SIG-M5 (cell line): ENCODE results near the gene WBP1L.
"Not testable (repeated sequence)": the region's sequence is repeated elsewhere in the genome, so short reads cannot be mapped to it uniquely, and the experiment has no call there.

Experiments used
- DNase-seq: peaks from one replicate; lab custom pipeline; 2025; lab: John Stamatoyannopoulos, UW

The WBP1L gene

GRCh38 chr10:102758933-102759262 is 15.2 kb downstream of the WBP1L start:
- not testable (repeated sequence) for DNase-seq

GRCh38 chr10:102759497-102760210 is 15.9 kb downstream of the WBP1L start:
- no peak for DNase-seq

- DNase-seq: no peak
Measured at GRCh38 chr10:102761981-102762380, 18.2 kb downstream of the WBP1L start.

DNA sequence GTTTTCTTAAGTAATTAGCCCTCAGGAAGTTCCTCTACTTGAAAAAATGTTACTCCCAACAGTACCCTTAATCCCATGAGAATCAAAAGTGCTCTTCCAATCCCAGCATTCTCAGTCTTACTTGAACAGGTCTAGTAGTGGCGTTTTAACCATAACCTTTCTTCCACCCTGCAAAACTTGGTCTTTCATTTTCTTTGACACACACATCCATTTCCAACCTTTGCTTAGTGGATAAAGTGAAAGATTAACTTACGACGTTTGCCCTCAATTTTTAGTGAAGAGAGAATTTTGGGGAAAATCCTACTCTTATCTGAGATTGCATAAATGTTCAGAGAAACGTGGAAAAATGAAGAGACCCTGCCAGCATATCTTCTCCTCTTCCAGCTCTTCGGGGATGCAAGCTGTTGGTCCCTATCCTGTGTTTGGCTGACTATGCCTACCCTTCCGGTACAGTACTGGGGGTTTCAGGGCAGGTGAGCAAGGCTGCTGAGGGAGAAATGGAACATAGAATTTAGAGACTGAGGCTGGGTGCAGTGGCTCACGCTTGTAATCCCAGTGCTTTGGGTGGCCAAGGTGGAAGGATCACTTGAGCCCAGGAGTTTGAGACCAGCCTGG is 18.8 kb downstream of the WBP1L start:
- no peak for DNase-seq

DNA sequence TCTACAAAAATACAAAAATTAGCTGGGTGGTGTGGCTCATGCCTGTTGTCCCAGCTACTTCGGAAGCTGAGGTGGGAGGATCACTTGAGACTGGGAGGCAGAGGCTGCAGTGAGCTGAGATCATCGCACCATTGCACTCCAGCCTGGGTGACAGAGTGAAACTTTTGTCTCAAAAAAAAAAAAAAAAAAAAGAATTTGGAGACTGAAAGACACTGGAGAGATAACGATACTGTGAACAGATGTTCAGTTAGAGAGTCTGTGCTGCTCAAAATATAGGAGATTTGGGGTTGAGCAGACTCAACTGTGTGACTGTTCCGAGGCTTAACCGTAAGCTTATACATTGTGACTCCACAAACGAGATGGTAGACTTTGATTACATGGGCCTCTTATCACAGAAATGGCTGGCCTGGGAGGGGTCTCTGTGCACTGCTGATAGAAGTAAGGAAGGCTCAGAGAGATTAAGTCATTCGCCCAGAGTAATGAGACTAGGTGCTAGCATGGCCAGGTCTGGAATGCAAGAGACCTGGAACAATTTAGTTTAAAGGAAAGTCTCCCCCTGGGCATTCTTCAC is 19.4 kb downstream of the WBP1L start:
- DNase-seq: no peak

DNA sequence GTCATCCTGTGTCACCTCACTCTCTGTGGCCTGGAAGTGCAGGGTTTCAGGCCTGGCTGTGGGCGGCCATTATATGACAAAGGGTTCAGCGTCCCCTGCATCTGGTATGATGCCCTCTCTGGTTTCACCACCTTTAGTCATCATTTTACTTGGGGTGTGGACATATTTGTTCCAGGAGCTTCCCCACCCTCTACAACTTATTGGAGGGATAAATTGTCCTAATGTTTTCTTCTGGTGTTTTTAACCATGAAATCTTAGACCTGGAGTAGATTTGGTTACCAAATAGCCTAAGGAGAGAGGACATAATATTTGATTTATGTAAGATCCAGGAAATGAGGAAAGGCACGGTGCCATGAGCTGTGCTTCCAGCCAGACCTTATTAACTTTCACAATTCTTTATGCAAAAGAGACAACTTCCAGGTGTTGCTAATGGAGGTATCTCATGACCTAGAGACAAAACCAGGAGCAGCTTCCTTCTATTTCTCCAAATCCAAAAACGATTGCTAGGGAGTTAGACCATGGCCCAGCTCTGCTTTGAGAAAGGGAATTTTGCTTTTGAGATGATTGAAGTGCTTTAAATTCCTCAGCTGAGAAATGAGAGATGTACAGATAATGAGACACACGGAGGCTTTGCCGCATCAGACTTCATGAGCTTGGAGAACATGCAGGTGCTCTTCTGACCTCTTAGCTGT is 20.9 kb downstream of the WBP1L start:
- DNase-seq: no peak

DNA sequence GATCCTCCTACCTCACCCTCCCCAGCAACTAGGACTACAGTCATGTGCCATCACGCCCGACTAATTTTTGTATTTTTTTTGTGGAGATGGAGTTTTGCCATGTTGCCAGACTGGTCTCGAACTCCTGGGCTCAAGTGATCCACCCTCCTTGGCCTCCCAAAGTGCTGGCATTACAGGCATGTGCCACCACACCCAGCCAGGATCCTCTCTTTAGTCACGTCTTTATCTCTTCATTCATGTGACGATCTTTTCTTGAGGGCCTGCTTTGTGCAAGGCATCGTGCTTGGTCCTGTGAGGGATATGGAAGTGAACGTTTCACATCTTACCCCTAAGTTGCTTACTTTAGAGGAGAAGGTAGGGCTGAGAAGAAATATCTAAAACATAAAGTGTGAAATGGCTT is 21.6 kb downstream of the WBP1L start:
- no peak for DNase-seq

GRCh38 chr10:102767428-102768160 is 23.8 kb downstream of the WBP1L start:
- no peak for DNase-seq

- DNase-seq: no peak
Measured at GRCh38 chr10:102769375-102770107, 25.8 kb downstream of the WBP1L start.

GRCh38 chr10:102770108-102770482 is 26.3 kb downstream of the WBP1L start:
- no peak for DNase-seq

DNA sequence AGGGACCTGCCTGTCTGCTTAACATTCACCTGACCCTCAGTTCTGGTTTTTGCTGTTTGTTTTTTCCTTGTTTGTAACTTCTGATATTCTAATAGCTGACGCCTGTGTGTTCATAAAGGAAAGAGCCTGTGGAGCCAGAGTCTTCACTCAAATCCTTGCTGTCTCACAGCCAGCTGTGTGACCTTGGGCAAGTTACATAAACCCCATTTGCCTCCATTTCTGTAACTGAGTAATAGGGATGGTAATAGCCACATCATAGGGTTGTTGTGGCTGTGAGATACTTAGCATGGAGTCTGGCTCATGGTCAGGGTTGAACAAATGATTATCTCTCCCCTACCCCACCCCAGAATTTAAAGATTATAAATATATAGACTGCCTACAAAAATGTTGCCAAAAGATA is 27.0 kb downstream of the WBP1L start:
- no peak for DNase-seq

DNA sequence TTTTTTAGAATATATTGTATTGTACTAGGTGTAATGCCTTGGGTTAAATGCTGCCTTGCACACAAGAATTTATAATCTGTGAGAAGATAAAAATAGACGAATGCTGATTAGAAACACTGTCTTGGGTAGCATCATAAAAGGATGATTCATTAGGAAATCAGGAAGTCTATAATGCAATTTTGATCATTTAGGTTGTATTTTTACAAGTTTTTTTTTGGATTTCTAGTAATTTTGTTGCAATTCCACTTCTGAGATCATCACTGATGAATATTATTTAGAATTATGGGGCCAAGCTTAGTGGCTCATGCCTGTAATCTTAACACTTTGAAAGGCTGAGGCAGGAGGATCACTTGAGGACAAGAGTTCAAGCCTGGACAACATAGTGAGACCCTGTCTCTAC is 29.6 kb downstream of the WBP1L start:
- DNase-seq: no peak

- DNase-seq: no peak
Measured at GRCh38 chr10:102773986-102774385, 30.2 kb downstream of the WBP1L start.

GRCh38 chr10:102775201-102775934 is 31.6 kb downstream of the WBP1L start:
- DNase-seq: no peak

DNA sequence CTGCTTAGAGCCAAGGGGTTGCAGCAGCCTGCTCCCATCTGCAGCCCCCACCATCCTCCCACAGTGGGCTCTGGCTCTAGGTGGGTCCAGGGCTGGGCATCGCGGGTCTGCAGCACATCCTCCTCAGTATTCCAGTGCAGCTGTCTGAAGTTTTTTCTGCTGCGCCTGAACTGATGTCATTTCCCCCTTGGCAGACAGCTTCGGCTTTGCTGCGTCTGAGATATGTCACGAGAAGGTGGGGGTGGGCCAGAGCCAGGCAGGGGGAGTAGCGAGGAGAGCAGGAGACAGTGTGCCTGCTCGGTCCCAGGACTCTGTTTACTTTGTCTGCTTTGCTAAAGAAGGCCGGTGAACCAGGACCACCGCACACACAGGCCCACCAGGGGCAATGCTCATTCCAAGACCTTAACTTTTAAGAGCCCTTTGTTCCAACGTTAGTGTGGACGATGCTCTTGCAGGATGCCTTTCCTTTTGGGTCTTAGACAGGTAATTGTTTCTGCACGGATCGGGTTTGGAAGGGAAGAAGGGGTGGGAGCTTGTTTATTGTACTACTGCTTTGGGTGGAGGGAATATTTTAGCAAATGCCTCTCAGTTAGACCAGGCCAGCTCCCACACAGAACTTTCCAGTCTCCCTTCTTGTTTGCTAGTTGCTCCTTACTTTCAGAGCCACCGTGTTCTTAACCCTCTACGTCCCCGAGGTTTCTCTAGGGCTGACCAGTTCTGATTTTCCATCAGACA is 32.4 kb downstream of the WBP1L start:
- DNase-seq: no peak

DNA sequence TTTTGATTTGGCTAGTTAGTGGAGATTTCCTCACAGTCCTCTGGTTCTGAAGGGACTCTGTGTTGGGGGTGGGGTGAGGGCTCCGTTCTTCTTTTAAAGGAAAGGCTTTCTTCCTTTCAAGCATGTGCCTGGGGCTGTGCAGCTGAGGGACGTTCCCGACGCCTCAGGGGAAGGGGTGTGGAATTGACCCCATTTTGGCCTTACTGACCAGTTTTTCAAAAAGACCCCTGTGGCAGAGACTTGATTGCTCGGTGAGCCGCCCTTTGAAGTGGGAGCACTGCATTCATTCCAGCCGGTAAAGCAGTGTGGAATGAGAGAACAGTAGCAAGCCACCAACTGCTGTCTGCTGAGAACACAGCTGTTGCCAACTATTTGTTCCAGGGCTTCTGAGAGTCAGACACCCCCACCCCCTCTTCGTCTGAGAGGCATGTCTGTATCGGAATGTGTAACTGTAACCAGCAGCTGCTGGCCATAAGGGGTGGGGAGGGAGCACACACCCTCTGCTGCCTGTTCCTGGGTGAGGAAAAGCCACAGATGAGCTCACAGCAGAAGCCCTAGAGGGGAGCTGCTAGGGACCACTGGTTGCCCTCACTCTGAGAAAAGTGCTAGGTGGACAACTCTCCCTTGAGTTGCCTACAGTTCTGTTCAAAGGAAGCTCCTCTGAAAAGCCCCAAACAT is 33.2 kb downstream of the WBP1L start:
- DNase-seq: no peak

GRCh38 chr10:102777711-102778453 is 34.1 kb downstream of the WBP1L start:
- DNase-seq: no peak

- DNase-seq: no peak
Measured at GRCh38 chr10:102778781-102779180, 35.0 kb downstream of the WBP1L start.
